Measurements from ENCODE around the gene PPP1R16B.
"Not testable (repeated sequence)": the region's sequence is repeated elsewhere in the genome, so short reads cannot be mapped to it uniquely, and the experiment has no call there.

DNA sequence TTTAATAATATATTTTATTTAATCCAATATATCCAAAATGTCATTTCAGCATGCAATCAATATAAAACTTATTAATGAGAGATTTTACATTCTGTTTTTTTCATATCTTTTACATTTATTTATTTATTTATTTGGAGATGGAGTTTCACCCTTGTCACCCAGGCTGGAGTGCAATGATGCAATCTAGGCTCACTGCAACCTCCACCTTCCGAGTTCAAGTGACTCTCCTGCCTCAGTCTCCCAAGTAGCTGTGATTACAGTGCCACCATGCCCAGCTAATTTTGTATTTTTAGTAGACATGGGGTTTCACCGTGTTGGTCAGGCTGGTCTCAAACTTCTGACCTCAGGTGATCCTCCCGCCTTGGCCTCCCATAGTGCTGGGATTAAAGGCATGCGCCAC is 54.4 kb downstream of the PPP1R16B start:
- TF ChIP-seq, protein P1, sequence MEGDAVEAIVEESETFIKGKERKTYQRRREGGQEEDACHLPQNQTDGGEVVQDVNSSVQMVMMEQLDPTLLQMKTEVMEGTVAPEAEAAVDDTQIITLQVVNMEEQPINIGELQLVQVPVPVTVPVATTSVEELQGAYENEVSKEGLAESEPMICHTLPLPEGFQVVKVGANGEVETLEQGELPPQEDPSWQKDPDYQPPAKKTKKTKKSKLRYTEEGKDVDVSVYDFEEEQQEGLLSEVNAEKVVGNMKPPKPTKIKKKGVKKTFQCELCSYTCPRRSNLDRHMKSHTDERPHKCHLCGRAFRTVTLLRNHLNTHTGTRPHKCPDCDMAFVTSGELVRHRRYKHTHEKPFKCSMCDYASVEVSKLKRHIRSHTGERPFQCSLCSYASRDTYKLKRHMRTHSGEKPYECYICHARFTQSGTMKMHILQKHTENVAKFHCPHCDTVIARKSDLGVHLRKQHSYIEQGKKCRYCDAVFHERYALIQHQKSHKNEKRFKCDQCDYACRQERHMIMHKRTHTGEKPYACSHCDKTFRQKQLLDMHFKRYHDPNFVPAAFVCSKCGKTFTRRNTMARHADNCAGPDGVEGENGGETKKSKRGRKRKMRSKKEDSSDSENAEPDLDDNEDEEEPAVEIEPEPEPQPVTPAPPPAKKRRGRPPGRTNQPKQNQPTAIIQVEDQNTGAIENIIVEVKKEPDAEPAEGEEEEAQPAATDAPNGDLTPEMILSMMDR (IDR thresholded peaks at IDR 0.05), result not testable (repeated sequence)
- not testable (repeated sequence) for TF ChIP-seq POLR2A (IDR thresholded peaks at IDR 0.05)
